OCI-LY7 (cell line): Measurements from ENCODE around the gene NAT10.

Source experiments
- EZH2phosphoT487 ChIP-seq: fragments of 200-600 bp; sonication (generic); IDR thresholded peaks from 2 replicates; pipeline ENCODE4 v1.6.1; 2018; ENCODE audit warnings: low read depth, borderline replicate concordance, mild to moderate bottlenecking, mixed run types, antibody characterized with exemption, low read length, moderate library complexity, mixed read lengths
- TF ChIP-seq, protein P1 (sequence below): fragments of 200-600 bp; sonication (generic); conservative IDR thresholded peaks from 2 replicates; pipeline ENCODE4 v1.5.1; 2014; ENCODE audit warnings: mild to moderate bottlenecking, antibody characterized with exemption, low read length, moderate library complexity, mixed read lengths

DNA sequence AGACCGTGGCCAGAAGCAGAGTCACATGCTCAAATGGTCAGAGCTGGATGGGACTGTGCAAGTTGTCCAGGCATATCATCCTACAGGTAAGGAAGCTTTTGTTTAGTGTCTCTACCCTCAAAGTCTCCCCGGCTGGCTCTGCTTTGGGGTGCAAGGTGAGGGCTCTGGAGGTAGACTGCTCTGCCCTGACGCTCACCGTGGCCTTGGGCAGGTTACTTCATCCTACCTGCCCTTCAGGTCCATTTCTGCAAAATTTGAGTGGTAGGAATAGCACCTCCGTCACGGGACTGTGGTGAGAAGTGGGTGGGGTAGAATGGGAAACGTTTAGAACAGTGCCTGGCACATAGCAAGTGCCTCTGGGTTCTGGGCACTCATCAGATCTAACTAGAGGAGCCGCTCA is 42.2 kb downstream of the NAT10 start:
- TF ChIP-seq, protein P1, sequence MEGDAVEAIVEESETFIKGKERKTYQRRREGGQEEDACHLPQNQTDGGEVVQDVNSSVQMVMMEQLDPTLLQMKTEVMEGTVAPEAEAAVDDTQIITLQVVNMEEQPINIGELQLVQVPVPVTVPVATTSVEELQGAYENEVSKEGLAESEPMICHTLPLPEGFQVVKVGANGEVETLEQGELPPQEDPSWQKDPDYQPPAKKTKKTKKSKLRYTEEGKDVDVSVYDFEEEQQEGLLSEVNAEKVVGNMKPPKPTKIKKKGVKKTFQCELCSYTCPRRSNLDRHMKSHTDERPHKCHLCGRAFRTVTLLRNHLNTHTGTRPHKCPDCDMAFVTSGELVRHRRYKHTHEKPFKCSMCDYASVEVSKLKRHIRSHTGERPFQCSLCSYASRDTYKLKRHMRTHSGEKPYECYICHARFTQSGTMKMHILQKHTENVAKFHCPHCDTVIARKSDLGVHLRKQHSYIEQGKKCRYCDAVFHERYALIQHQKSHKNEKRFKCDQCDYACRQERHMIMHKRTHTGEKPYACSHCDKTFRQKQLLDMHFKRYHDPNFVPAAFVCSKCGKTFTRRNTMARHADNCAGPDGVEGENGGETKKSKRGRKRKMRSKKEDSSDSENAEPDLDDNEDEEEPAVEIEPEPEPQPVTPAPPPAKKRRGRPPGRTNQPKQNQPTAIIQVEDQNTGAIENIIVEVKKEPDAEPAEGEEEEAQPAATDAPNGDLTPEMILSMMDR, result no peak
- no peak for TF ChIP-seq EZH2phosphoT487
